Measurements from ENCODE around the gene TIMP4.

The TIMP4 gene

GRCh38 chr3:12158387-12159226 lies at the start of gene TIMP4:
Gene TIMP4 (minus strand): TSS chr3:12158912. CDS start chr3:12158840, 72 bp downstream.
- DNase-seq: peak; percentile 68

GRCh38 chr3:12205171-12205570 lies 46.5 kb upstream of the TIMP4 start:
- DNase-seq: no peak

- no peak for DNase-seq
These were observed 43.1 kb upstream of the TIMP4 start for GRCh38 chr3:12201813-12202212.

GRCh38 chr3:12198301-12198700 lies 39.6 kb upstream of the TIMP4 start:
- no peak for DNase-seq

GRCh38 chr3:12197475-12197874 lies 38.8 kb upstream of the TIMP4 start:
- no peak for DNase-seq

GRCh38 chr3:12196684-12197083 lies 38.0 kb upstream of the TIMP4 start:
- DNase-seq: no peak

GRCh38 chr3:12195231-12195630 lies 36.5 kb upstream of the TIMP4 start:
- no peak for DNase-seq

GRCh38 chr3:12194669-12195161 lies 36.0 kb upstream of the TIMP4 start:
- no peak for DNase-seq

- DNase-seq: no peak
These were observed 35.5 kb upstream of the TIMP4 start for GRCh38 chr3:12194209-12194608.

GRCh38 chr3:12193485-12194165 lies 34.9 kb upstream of the TIMP4 start:
- no peak for DNase-seq

- no peak for DNase-seq
These were observed 34.2 kb upstream of the TIMP4 start for GRCh38 chr3:12192655-12193484.

GRCh38 chr3:12192173-12192572 lies 33.5 kb upstream of the TIMP4 start:
- DNase-seq: no peak

GRCh38 chr3:12191559-12191958 lies 32.8 kb upstream of the TIMP4 start:
- DNase-seq: no peak

- no peak for DNase-seq
These were observed 32.1 kb upstream of the TIMP4 start for GRCh38 chr3:12190832-12191231.

- no peak for DNase-seq
These were observed 31.6 kb upstream of the TIMP4 start for GRCh38 chr3:12190221-12190807.

GRCh38 chr3:12188681-12189287 lies 30.1 kb upstream of the TIMP4 start:
- no peak for DNase-seq

- no peak for DNase-seq
These were observed 29.6 kb upstream of the TIMP4 start for GRCh38 chr3:12188328-12188648.

GRCh38 chr3:12187448-12188327 lies 29.0 kb upstream of the TIMP4 start:
- DNase-seq: no peak

- DNase-seq: no peak
These were observed 28.0 kb upstream of the TIMP4 start for GRCh38 chr3:12186515-12187286.

- DNase-seq: no peak
These were observed 27.3 kb upstream of the TIMP4 start for GRCh38 chr3:12186046-12186445.
